ENCODE measurements around the gene GTF3C1. TPM values are rescaled to one million over a fixed set of nuclear protein-coding genes. Genes with fewer than 3 reads are reported as not detected.

GTF3C1 gene
- total RNA-seq, 1 donor from 2014 or later, result 125 TPM

GRCh38 chr16:27518226-27518625 lies 31.5 kb downstream of the GTF3C1 start:
- no peaks in the 10 kb centered on the region for H3K9me3 Mint-ChIP-seq
- peaks cover 9% of the 10 kb centered on the region for H3K36me3 Mint-ChIP-seq (ENCODE audit: low read depth)
- no peaks in the 10 kb centered on the region for H3K27me3 Mint-ChIP-seq (ENCODE audit: low read depth)
- no peak overlapping the region for H3K27ac Mint-ChIP-seq (ENCODE audit: unreplicated experiment)
- no peak for TF ChIP-seq CTCF (conservative IDR thresholded peaks at IDR 0.05)
- no peaks in the 10 kb centered on the region for H3K4me1 Mint-ChIP-seq
- H3K4me3 Mint-ChIP-seq, result no peak overlapping the region
- DNase-seq (ENCODE audit: low read depth, low spot score), result no peak

GRCh38 chr16:27517664-27518063 lies 32.0 kb downstream of the GTF3C1 start:
- H3K27ac Mint-ChIP-seq (ENCODE audit: unreplicated experiment), result no peak overlapping the region
- DNase-seq (ENCODE audit: low read depth, low spot score), result no peak
- no peaks in the 10 kb centered on the region for H3K9me3 Mint-ChIP-seq
- H3K4me1 Mint-ChIP-seq, result no peaks in the 10 kb centered on the region
- no peak overlapping the region for H3K4me3 Mint-ChIP-seq
- no peaks in the 10 kb centered on the region for H3K27me3 Mint-ChIP-seq (ENCODE audit: low read depth)
- TF ChIP-seq CTCF (conservative IDR thresholded peaks at IDR 0.05), result no peak
- H3K36me3 Mint-ChIP-seq (ENCODE audit: low read depth), result peaks cover 5% of the 10 kb centered on the region

- no peak overlapping the region for H3K4me3 Mint-ChIP-seq
- no peak overlapping the region for H3K27ac Mint-ChIP-seq (ENCODE audit: unreplicated experiment)
- peaks cover 5% of the 10 kb centered on the region for H3K36me3 Mint-ChIP-seq (ENCODE audit: low read depth)
Observed at GRCh38 chr16:27516365-27516764, 33.3 kb downstream of the GTF3C1 start.

GRCh38 chr16:27515874-27516353 lies 33.8 kb downstream of the GTF3C1 start:
- Mint-ChIP-seq H3K27me3 (ENCODE audit: low read depth) (no peaks in the 10 kb centered on the region), H3K36me3 (ENCODE audit: low read depth) (peaks cover 6% of the 10 kb centered on the region), H3K4me1 (peaks cover 4% of the 10 kb centered on the region), H3K9me3 (no peaks in the 10 kb centered on the region), H3K4me3 (no peak overlapping the region), H3K27ac (ENCODE audit: unreplicated experiment) (no peak overlapping the region)
- peak; percentile 60 for TF ChIP-seq CTCF (conservative IDR thresholded peaks at IDR 0.05)
- DNase-seq (ENCODE audit: low read depth, low spot score), result peak; percentile 29

More at GRCh38 chr16:27516365-27516764, 33.3 kb downstream of the GTF3C1 start:
- H3K4me1 Mint-ChIP-seq, result peaks cover 4% of the 10 kb centered on the region
- TF ChIP-seq CTCF (conservative IDR thresholded peaks at IDR 0.05), result no peak
- H3K27me3 Mint-ChIP-seq (ENCODE audit: low read depth), result no peaks in the 10 kb centered on the region
- no peak for DNase-seq (ENCODE audit: low read depth, low spot score)
- no peaks in the 10 kb centered on the region for H3K9me3 Mint-ChIP-seq

GRCh38 chr16:27514806-27515205 lies 34.9 kb downstream of the GTF3C1 start:
- TF ChIP-seq CTCF (conservative IDR thresholded peaks at IDR 0.05), result no peak
- H3K9me3 Mint-ChIP-seq, result no peaks in the 10 kb centered on the region
- no peak overlapping the region for H3K4me3 Mint-ChIP-seq
- H3K4me1 Mint-ChIP-seq, result peaks cover 4% of the 10 kb centered on the region
- no peak for DNase-seq (ENCODE audit: low read depth, low spot score)
- H3K36me3 Mint-ChIP-seq (ENCODE audit: low read depth), result peaks cover 7% of the 10 kb centered on the region
- no peaks in the 10 kb centered on the region for H3K27me3 Mint-ChIP-seq (ENCODE audit: low read depth)
- H3K27ac Mint-ChIP-seq (ENCODE audit: unreplicated experiment), result no peak overlapping the region
